Peyer's patch (tissue), 4 donors: ENCODE results near the gene RAB41.

Experiments
- POLR2A ChIP-seq, 2 donors: fragments of 450-650 bp; IDR thresholded peaks; one replicate each; pipeline ENCODE4 v1.5.1; 2017; ENCODE audit warnings: antibody characterized with exemption in 2 of 2, mild to moderate bottlenecking in 2 of 2, moderate library complexity in 2 of 2
- TF ChIP-seq, protein P1 (sequence below), 6 experiments: fragments of 450-650 bp in 4 of 6; fragments of 200-600 bp in 2 of 6; sonication (generic) in 1 of 6; IDR thresholded peaks; one replicate each; pipeline ENCODE4 v1.5.1; 2017 to 2019; ENCODE audit warnings: antibody characterized with exemption in 6 of 6, mild to moderate bottlenecking in 3 of 6, moderate library complexity in 1 of 6

DNA sequence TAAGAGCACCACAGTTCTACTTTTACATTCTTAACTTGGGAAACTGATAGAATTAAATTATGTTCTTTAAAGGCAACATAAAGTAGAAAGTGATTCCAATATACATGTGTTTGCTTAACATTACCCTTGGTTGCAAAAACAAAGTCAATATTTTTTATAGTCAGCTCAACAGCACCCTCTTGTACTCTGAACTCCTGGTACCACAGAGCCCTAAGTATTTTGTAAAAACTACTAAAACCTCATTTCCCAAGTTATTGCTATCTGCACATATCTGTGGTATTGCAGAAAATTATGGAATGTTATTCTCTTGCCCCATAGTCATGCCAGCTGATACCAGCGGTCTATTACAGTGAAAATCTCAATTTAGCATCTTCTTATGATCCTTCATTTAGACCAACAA is 10.8 kb downstream of the RAB41 start:
- TF ChIP-seq, protein P1, sequence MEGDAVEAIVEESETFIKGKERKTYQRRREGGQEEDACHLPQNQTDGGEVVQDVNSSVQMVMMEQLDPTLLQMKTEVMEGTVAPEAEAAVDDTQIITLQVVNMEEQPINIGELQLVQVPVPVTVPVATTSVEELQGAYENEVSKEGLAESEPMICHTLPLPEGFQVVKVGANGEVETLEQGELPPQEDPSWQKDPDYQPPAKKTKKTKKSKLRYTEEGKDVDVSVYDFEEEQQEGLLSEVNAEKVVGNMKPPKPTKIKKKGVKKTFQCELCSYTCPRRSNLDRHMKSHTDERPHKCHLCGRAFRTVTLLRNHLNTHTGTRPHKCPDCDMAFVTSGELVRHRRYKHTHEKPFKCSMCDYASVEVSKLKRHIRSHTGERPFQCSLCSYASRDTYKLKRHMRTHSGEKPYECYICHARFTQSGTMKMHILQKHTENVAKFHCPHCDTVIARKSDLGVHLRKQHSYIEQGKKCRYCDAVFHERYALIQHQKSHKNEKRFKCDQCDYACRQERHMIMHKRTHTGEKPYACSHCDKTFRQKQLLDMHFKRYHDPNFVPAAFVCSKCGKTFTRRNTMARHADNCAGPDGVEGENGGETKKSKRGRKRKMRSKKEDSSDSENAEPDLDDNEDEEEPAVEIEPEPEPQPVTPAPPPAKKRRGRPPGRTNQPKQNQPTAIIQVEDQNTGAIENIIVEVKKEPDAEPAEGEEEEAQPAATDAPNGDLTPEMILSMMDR (IDR thresholded peaks at IDR 0.05), result no peak
- no peak for TF ChIP-seq POLR2A (IDR thresholded peaks at IDR 0.05)
